Gastroesophageal sphincter (tissue), 4 donors: ENCODE results near the gene FNBP1. TPM values are rescaled to one million over a fixed set of nuclear protein-coding genes. Genes with fewer than 3 reads are reported as not detected.

Experiments used
- ATAC-seq: fragments of 150-250 bp; one replicate; pipeline ENCODE4 v1.9.1; 2016; ENCODE audit warnings: mild to moderate bottlenecking, moderate library complexity
- H3K27ac ChIP-seq, 4 donors: fragments of 200-600 bp; sonication (generic) in 3 of 4; 1 replicate in 3 of 4; 2 replicates in 1 of 4; pipeline ENCODE4 v1.5.1; 2016 to 2019
- H3K27me3 ChIP-seq: fragments of 200-600 bp; sonication (generic); one replicate; pipeline ENCODE4 v1.5.1; 2019
- H3K36me3 ChIP-seq, 2 donors: fragments of 200-600 bp; sonication (generic); one replicate each; pipeline ENCODE4 v1.5.1; 2019; ENCODE audit warnings: control low read depth in 1 of 2
- H3K4me1 ChIP-seq, 3 donors: fragments of 200-600 bp; sonication (generic); 1 replicate in 2 of 3; 2 replicates in 1 of 3; pipeline ENCODE4 v1.5.1; 2016 to 2019; ENCODE audit warnings: control low read depth in 2 of 3
- H3K4me3 ChIP-seq, 2 donors: fragments of 200-600 bp; sonication (generic); one replicate each; pipeline ENCODE4 v1.5.1; 2019; ENCODE audit warnings: mild to moderate bottlenecking in 1 of 2, moderate library complexity in 1 of 2
- H3K9me3 ChIP-seq, 3 donors: fragments of 200-600 bp; sonication (generic); one replicate each; pipeline ENCODE4 v1.5.1; 2017 to 2019; ENCODE audit warnings: control low read depth in 2 of 3
- EP300 ChIP-seq: sonication (generic); formaldehyde crosslinking; IDR thresholded peaks from one replicate; pipeline ENCODE4 v1.6.1; 2017; ENCODE audit warnings: antibody characterized with exemption, mild to moderate bottlenecking
- POLR2A ChIP-seq, 2 donors: fragments of 450-650 bp; IDR thresholded peaks; one replicate each; pipeline ENCODE4 v1.6.1; 2017; ENCODE audit warnings: antibody characterized with exemption in 2 of 2, mild to moderate bottlenecking in 2 of 2, moderate library complexity in 1 of 2
- POLR2AphosphoS5 ChIP-seq: sonication (generic); formaldehyde crosslinking; IDR thresholded peaks from one replicate; pipeline ENCODE4 v1.6.1; 2017; ENCODE audit warnings: antibody characterized with exemption
- WGBS, 2 donors: methylation state at CpG; one replicate each; pipeline ENCODE4 v1.1.5; 2018; ENCODE audit warnings: low coverage in 1 of 2; 5-methylcytosine and 5-hydroxymethylcytosine counted together
- total RNA-seq, 4 donors: library from RNA; depleted of rRNA; stranded (reverse); fragments of >200 nt; gene quantifications; one replicate each; pipeline ENCODE4 v1.1.0, GENCODE V29; 2016
- TF ChIP-seq, protein P1 (sequence below), 4 experiments: fragments of 200-600 bp in 2 of 4; fragments of 450-650 bp in 2 of 4; sonication (generic) in 1 of 4; IDR thresholded peaks; one replicate each; pipeline ENCODE4 v1.5.1; 2017 to 2019; ENCODE audit warnings: antibody characterized with exemption in 4 of 4, mild to moderate bottlenecking in 2 of 4, moderate library complexity in 2 of 4

FNBP1 gene
- total RNA-seq, 4 donors from 2014 or later, result 119 to 343 (median 188) TPM

- Histone ChIP-seq H3K9me3 (no peaks in the 10 kb centered on the region), H3K4me3 (no peak overlapping the region), H3K27me3 (no peaks in the 10 kb centered on the region), H3K27ac (no peak overlapping the region), H3K4me1 (peaks cover 0 to 14% (median 0%) of the 10 kb centered on the region in 3 donors), H3K36me3 (peaks cover 0 to 96% of the 10 kb centered on the region in 2 donors)
- TF ChIP-seq, protein P1, sequence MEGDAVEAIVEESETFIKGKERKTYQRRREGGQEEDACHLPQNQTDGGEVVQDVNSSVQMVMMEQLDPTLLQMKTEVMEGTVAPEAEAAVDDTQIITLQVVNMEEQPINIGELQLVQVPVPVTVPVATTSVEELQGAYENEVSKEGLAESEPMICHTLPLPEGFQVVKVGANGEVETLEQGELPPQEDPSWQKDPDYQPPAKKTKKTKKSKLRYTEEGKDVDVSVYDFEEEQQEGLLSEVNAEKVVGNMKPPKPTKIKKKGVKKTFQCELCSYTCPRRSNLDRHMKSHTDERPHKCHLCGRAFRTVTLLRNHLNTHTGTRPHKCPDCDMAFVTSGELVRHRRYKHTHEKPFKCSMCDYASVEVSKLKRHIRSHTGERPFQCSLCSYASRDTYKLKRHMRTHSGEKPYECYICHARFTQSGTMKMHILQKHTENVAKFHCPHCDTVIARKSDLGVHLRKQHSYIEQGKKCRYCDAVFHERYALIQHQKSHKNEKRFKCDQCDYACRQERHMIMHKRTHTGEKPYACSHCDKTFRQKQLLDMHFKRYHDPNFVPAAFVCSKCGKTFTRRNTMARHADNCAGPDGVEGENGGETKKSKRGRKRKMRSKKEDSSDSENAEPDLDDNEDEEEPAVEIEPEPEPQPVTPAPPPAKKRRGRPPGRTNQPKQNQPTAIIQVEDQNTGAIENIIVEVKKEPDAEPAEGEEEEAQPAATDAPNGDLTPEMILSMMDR (IDR thresholded peaks at IDR 0.05), result no peak
- TF ChIP-seq EP300, result no peak
- TF ChIP-seq POLR2A (IDR thresholded peaks at IDR 0.05), result no peak
- no peak for TF ChIP-seq POLR2AphosphoS5
- ATAC-seq, result no peak
- WGBS, 2 donors, result 92 to 100% methylated on average over 1 to 2 of the region's 7 CpGs
Measured at GRCh38 chr9:129857207-129857606, 185.8 kb downstream of the FNBP1 start.

DNA sequence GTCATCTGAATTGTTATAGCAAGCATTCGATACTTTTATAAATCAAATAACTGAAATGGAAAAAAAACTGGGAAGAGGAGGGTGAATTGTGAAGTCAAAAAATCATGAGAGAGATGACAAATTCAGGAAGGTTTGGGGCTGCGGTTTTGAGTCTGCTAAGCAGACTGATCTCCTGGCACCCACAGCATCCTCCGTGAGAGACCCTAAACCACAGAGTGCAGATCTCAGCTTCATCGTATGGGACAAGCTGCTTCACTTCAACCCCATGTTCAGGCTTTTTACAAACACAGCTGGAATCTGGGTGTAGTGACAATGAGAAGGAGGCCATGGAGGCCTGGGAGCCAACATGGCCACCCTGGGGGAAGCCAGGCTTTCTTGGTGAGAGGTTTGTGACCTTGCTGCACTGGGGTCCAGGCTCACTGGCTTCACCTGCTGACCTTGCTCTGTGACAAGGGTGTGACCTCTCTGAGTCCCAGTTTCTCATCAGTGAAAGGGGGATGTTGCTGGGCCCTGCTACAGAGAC, 188.3 kb downstream of the FNBP1 start:
- TF ChIP-seq EP300 (no peak), POLR2A (IDR thresholded peaks at IDR 0.05) (no peak), POLR2AphosphoS5 (no peak)
- TF ChIP-seq, protein P1 (IDR thresholded peaks at IDR 0.05), result no peak
- WGBS, 2 donors, result 88 to 92% methylated on average over 1 to 4 of the region's 4 CpGs
- Histone ChIP-seq H3K36me3 (peaks cover 0 to 96% of the 10 kb centered on the region in 2 donors), H3K9me3 (no peaks in the 10 kb centered on the region), H3K27ac (no peak overlapping the region), H3K27me3 (no peaks in the 10 kb centered on the region), H3K4me3 (no peak overlapping the region), H3K4me1 (peaks cover 0 to 39% (median 0%) of the 10 kb centered on the region in 3 donors)
- no peak for ATAC-seq

GRCh38 chr9:129853614-129854013, 189.4 kb downstream of the FNBP1 start:
- no peak overlapping the region for H3K4me3 ChIP-seq
- WGBS, 2 donors, result 39% methylated on average over 3 of the region's 3 CpGs; no CpG with 5 or more reads in 1 of the 2 donors
- TF ChIP-seq POLR2AphosphoS5 (no peak), POLR2A (IDR thresholded peaks at IDR 0.05) (no peak), EP300 (no peak)
- TF ChIP-seq, protein P1 (IDR thresholded peaks at IDR 0.05), result no peak
- H3K9me3 ChIP-seq, result no peaks in the 10 kb centered on the region
- H3K27me3 ChIP-seq, result no peaks in the 10 kb centered on the region
- H3K36me3 ChIP-seq, result peaks cover 0 to 89% of the 10 kb centered on the region in 2 donors
- H3K4me1 ChIP-seq, result peaks cover 0 to 50% (median 4%) of the 10 kb centered on the region in 3 donors
- no peak overlapping the region for H3K27ac ChIP-seq
- ATAC-seq, result no peak

DNA sequence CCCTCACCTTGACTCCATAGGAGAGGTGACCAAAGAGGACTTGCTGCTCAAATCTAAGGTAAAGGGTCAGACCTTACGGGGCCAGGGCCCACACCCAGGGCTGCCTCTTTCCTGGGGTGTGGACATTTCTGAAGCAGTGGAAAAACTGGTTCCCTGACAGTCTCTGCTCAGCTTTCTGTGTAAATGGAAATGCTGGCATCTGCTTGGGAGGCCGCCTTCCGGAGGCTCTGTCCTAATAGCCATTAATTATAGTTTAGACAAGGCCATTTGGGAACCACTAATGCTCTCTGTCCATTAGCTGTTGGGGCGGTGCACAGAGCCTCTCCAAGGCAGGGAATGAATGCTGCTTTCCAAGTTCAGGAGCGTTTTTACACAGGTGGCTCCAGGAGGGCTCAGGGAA, 190.4 kb downstream of the FNBP1 start:
- peaks cover 0 to 79% of the 10 kb centered on the region in 2 donors for H3K36me3 ChIP-seq
- 45 to 47% methylated on average over 3 to 4 of the region's 5 CpGs for WGBS, 2 donors
- H3K4me3 ChIP-seq, result no peak overlapping the region
- peaks cover 0 to 57% (median 4%) of the 10 kb centered on the region in 3 donors for H3K4me1 ChIP-seq
- H3K27me3 ChIP-seq, result no peaks in the 10 kb centered on the region
- no peaks in the 10 kb centered on the region for H3K9me3 ChIP-seq
- TF ChIP-seq POLR2AphosphoS5 (peak; percentile 60), EP300 (no peak), POLR2A (IDR thresholded peaks at IDR 0.05) (no peak)
- TF ChIP-seq, protein P1 (IDR thresholded peaks at IDR 0.05), result no peak
- H3K27ac ChIP-seq, result peak overlapping the region in 3 of 4 donors; percentile 64 to 80 (median 75)
- no peak for ATAC-seq

DNA sequence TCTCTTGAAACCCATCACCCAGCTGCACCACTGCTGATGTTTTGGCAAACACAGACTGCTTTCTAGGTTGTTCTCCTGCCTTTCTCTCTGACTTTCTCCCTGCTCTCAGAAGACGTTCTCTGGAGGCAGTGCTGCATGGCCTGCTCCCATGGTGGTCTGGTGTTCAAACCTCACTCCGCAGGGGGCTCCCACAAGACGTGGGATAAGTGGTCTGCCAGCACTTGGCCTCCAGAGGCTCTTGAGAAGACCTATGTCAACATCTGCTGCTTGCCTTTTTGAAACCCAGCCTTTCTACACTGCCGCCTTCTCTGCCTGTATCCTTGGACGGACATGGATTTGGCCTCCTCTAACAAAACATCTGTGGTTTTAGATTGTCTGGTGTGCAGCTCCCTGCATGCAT, 191.2 kb downstream of the FNBP1 start:
- Histone ChIP-seq H3K27ac (peak overlapping the region in 3 of 4 donors; percentile 64 to 80 (median 75)), H3K4me3 (no peak overlapping the region), H3K4me1 (peaks cover 0 to 60% (median 4%) of the 10 kb centered on the region in 3 donors), H3K36me3 (peaks cover 0 to 71% of the 10 kb centered on the region in 2 donors), H3K27me3 (no peaks in the 10 kb centered on the region), H3K9me3 (no peaks in the 10 kb centered on the region)
- ATAC-seq, result no peak
- TF ChIP-seq POLR2AphosphoS5 (no peak), POLR2A (IDR thresholded peaks at IDR 0.05) (no peak), EP300 (no peak)
- TF ChIP-seq, protein P1 (IDR thresholded peaks at IDR 0.05), result no peak
- 58 to 60% methylated on average over 1 to 5 of the region's 5 CpGs for WGBS, 2 donors
